ENCODE data around the gene LEMD2.

- TF ChIP-seq CTCF (IDR thresholded peaks at IDR 0.05) = no peak
- no peak for TF ChIP-seq POLR2A (IDR thresholded peaks at IDR 0.05)
These were observed 55.9 kb downstream of the LEMD2 start for GRCh38 chr6:33732817-33733708.
